HEK293 (cell line): ENCODE results near the gene EXOC2.

Source experiments
- CTCF ChIA-PET: fragments of 350-600 bp; formaldehyde crosslinking; extraction: SDS; loops from one replicate; lab custom pipeline; 2021; ENCODE audit warnings: antibody characterized with exemption; lab: Yijun Ruan, JAX
- POLR2A ChIA-PET: fragments of 300-600 bp; formaldehyde crosslinking; extraction: SDS; loops from one replicate; lab custom pipeline; 2020; ENCODE audit warnings: antibody characterized with exemption, inconsistent platforms; lab: Yijun Ruan, JAX
- H3K27ac ChIP-seq: fragments of 200-500 bp; sonication (Bioruptor generic); 2 replicates; pipeline ENCODE4 v1.5.1; 2014; ENCODE audit warnings: low read depth, low read length, control low read depth, inconsistent platforms; ENCODE audit errors: extremely low read depth
- H3K36me3 ChIP-seq, 2 experiments: fragments of 200-500 bp in 1 of 2; sonication (Bioruptor generic) in 1 of 2; 1 replicate in 1 of 2; 2 replicates in 1 of 2; pipeline ENCODE4 v1.5.1; 2014 to 2017; ENCODE audit warnings: inconsistent platforms in 2 of 2, low read length in 2 of 2; ENCODE audit not compliant: control insufficient read depth in 2 of 2, insufficient read depth in 1 of 2
- H3K4me1 ChIP-seq: fragments of 200-500 bp; sonication (Bioruptor generic); 2 replicates; pipeline ENCODE4 v1.5.1; 2014; ENCODE audit warnings: mild to moderate bottlenecking, low read length, inconsistent platforms; ENCODE audit not compliant: control insufficient read depth, insufficient read depth
- H3K4me3 ChIP-seq: 2 replicates; pipeline ENCODE4 v1.5.1; 2011; ENCODE audit warnings: low read depth, mild to moderate bottlenecking, control low read depth, low read length, moderate library complexity
- H3K9me3 ChIP-seq: fragments of 200-500 bp; sonication (Bioruptor generic); 2 replicates; pipeline ENCODE4 v1.5.1; 2014; ENCODE audit warnings: low read depth, low read length, inconsistent platforms; ENCODE audit not compliant: control insufficient read depth, insufficient read depth
- GLI4 ChIP-seq: fragments of 450-650 bp; formaldehyde crosslinking; IDR thresholded peaks from 2 replicates; pipeline ENCODE4 v1.5.1; 2016; ENCODE audit warnings: missing biosample characterization, missing genetic modification characterization
- HOXC10 ChIP-seq: sonication (generic); formaldehyde crosslinking; IDR thresholded peaks from 2 replicates; pipeline ENCODE4 v1.8.1; 2023; ENCODE audit warnings: mild to moderate bottlenecking, missing genetic modification reagents
- PATZ1 ChIP-seq: fragments of 450-650 bp; formaldehyde crosslinking; IDR thresholded peaks from 2 replicates; pipeline ENCODE4 v1.5.1; 2016; ENCODE audit warnings: missing biosample characterization, missing genetic modification characterization
- YY2 ChIP-seq: fragments of 450-650 bp; formaldehyde crosslinking; IDR thresholded peaks from 2 replicates; pipeline ENCODE4 v1.5.1; 2016; ENCODE audit warnings: missing biosample characterization, missing genetic modification characterization
- ZBTB6 ChIP-seq: fragments of 450-650 bp; formaldehyde crosslinking; IDR thresholded peaks from 2 replicates; pipeline ENCODE4 v1.5.1; 2017; ENCODE audit warnings: missing biosample characterization, missing genetic modification characterization
- ZIC2 ChIP-seq: fragments of 450-650 bp; formaldehyde crosslinking; IDR thresholded peaks from 2 replicates; pipeline ENCODE4 v1.5.1; 2016; ENCODE audit warnings: missing biosample characterization, missing genetic modification characterization
- ZNF169 ChIP-seq: fragments of 450-650 bp; formaldehyde crosslinking; IDR thresholded peaks from 2 replicates; pipeline ENCODE4 v1.5.1; 2016; ENCODE audit warnings: missing biosample characterization, missing genetic modification characterization
- ZNF214 ChIP-seq: fragments of 450-650 bp; formaldehyde crosslinking; IDR thresholded peaks from 2 replicates; pipeline ENCODE4 v1.5.1; 2017; ENCODE audit warnings: missing biosample characterization, mild to moderate bottlenecking, missing genetic modification characterization, borderline replicate concordance
- ZNF423 ChIP-seq: fragments of 450-650 bp; formaldehyde crosslinking; IDR thresholded peaks from 2 replicates; pipeline ENCODE4 v1.5.1; 2016; ENCODE audit warnings: missing biosample characterization, missing genetic modification characterization
- ZNF433 ChIP-seq: fragments of 450-650 bp; formaldehyde crosslinking; IDR thresholded peaks from 2 replicates; pipeline ENCODE4 v1.5.1; 2016; ENCODE audit warnings: missing biosample characterization, missing genetic modification characterization, low read depth
- ZNF518A ChIP-seq: fragments of 450-650 bp; formaldehyde crosslinking; conservative IDR thresholded peaks from 2 replicates; pipeline ENCODE4 v1.5.1; 2016; ENCODE audit warnings: low read depth, missing biosample characterization, missing genetic modification characterization
- ZNF530 ChIP-seq: fragments of 450-650 bp; formaldehyde crosslinking; IDR thresholded peaks from 2 replicates; pipeline ENCODE4 v1.5.1; 2016; ENCODE audit warnings: low read depth, missing biosample characterization, missing genetic modification characterization
- ZNF624 ChIP-seq: fragments of 450-650 bp; formaldehyde crosslinking; IDR thresholded peaks from 2 replicates; pipeline ENCODE4 v1.5.1; 2017; ENCODE audit warnings: missing biosample characterization, missing genetic modification characterization
- ZNF639 ChIP-seq: fragments of 450-650 bp; formaldehyde crosslinking; IDR thresholded peaks from 2 replicates; pipeline ENCODE4 v1.5.1; 2016; ENCODE audit warnings: missing biosample characterization, missing genetic modification characterization
- ZNF664 ChIP-seq: fragments of 450-650 bp; formaldehyde crosslinking; IDR thresholded peaks from 2 replicates; pipeline ENCODE4 v1.5.1; 2016; ENCODE audit warnings: missing biosample characterization, missing genetic modification characterization

EXOC2 gene

GRCh38 chr6:516213-516612 is 176.7 kb downstream of the EXOC2 start (continued):
- TF ChIP-seq ZNF518A (no peak), ZNF423 (tag by site-specific recombination) (no peak), ZNF530 (tag by site-specific recombination) (no peak)

GRCh38 chr6:515267-515666 is 177.7 kb downstream of the EXOC2 start:
- TF ChIP-seq ZNF664 (no peak), YY2 (tag by site-specific recombination) (no peak), HOXC10 (CRISPR knock-in tag) (no peak), ZBTB6 (tag by site-specific recombination) (no peak), GLI4 (tag by site-specific recombination) (no peak), ZNF624 (tag by site-specific recombination) (no peak), ZNF214 (tag by site-specific recombination) (no peak)
- Histone ChIP-seq H3K36me3 (peaks cover 0 to 7% of the 10 kb centered on the region in 2 experiments; a peak in 1 of 3 replicates), H3K4me1 (no peaks in the 10 kb centered on the region), H3K4me3 (no peak overlapping the region), H3K27ac (no peak overlapping the region), H3K9me3 (no peaks in the 10 kb centered on the region)
- CTCF ChIA-PET: no interaction called here
- POLR2A ChIA-PET: no interaction called here

- Histone ChIP-seq H3K4me1 (no peaks in the 10 kb centered on the region), H3K27ac (no peak overlapping the region), H3K36me3 (peaks cover 0 to 7% of the 10 kb centered on the region in 2 experiments; a peak in 1 of 3 replicates), H3K9me3 (no peaks in the 10 kb centered on the region), H3K4me3 (no peak overlapping the region)
- CTCF ChIA-PET: no interaction called here
- POLR2A ChIA-PET: no interaction called here
- TF ChIP-seq ZNF169 (tag by site-specific recombination) (no peak), PATZ1 (tag by site-specific recombination) (no peak), ZNF639 (tag by site-specific recombination) (no peak), ZNF433 (tag by site-specific recombination) (no peak), ZIC2 (tag by site-specific recombination) (peak; percentile 59; the same call in 1 of the 2 replicates)
Measured at GRCh38 chr6:514396-514978, 178.5 kb downstream of the EXOC2 start.
